Skeletal muscle cell (primary cell): ENCODE results near the gene RAET1E.
"Not testable (repeated sequence)": the region's sequence is repeated elsewhere in the genome, so short reads cannot be mapped to it uniquely, and the experiment has no call there.

Experiments used
- DNase-seq: peaks from one replicate; pipeline ENCODE4 v3.0.0-alpha.2; 2010; ENCODE audit warnings: low read depth
- H3K4me3 ChIP-seq: 2 replicates; pipeline ENCODE4 v1.5.1; 2011; ENCODE audit warnings: low read depth, mild to moderate bottlenecking, control low read depth, low read length, moderate library complexity

The RAET1E gene

DNA sequence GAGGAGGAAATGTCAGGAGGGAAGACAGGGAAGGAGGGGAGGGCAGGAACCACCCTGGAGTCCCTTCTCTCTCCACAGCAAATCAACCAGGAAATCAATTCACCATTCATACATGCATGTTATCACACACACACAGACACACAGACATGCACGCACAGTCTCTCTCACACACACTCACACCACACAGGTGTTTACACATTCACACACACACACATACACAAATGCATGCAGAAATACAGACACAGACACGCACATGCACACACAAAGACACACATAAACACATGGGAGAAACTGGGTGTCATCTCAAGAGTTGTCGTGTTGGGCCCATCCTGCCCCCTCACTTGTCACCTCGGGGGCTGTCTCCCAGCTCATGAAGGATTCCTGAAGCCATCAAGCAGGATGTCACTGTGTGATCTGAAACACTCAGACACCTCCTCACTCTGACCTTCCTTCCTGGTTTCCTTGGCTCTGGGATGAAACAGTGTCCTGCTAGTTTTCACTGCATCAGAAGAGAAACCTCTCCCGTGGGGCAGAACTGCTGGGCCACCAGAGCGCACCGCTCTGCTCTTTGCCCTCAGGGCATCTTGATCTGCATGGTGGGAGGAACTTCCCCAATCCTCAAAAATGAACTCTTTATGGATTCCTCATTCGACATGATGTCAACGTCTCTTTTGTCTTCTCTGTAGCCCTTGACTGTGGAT is 15.8 kb upstream of the RAET1E start:
- no peak overlapping the region for H3K4me3 ChIP-seq
- no peak for DNase-seq

DNA sequence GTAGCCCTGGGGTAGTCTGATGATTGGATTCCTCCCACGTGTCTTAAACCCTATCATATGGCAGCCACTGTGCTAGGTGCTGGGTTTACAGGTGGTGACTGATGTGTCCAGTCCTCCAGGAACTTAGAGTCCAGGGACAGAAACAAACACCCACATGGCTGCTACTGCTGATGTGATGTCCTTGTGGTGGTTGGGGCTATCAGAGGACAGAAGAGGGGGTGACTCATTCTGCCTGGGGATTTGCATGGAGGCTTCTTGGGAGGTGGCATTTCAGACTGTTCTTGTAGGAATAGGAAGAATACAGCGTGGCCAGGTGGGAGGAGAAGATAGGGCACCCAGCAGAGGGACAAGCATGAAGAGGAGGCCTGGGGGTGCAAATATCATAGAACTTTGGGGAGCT is 15.2 kb upstream of the RAET1E start:
- H3K4me3 ChIP-seq: no peak overlapping the region
- DNase-seq: no peak

DNA sequence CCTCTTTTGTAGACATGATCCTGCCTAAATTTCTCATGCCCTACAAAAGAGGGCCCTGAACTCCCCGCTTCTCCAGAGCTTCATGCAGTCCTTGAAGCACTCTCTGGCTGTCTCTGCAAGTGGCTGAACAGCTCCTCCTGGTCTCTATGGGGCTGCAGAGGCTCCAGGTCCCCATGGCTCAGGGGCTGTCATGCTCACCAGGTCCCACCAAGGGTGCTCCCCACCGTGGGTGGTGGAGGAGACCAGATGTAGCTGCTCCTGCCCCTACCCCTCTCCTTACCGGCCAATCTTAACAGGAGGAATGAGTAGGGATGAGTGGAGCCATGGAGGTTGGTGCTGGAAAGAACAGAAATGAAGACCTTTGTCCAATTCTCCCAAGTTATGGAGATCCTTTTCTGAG is 14.8 kb upstream of the RAET1E start:
- DNase-seq: not testable (repeated sequence)

DNA sequence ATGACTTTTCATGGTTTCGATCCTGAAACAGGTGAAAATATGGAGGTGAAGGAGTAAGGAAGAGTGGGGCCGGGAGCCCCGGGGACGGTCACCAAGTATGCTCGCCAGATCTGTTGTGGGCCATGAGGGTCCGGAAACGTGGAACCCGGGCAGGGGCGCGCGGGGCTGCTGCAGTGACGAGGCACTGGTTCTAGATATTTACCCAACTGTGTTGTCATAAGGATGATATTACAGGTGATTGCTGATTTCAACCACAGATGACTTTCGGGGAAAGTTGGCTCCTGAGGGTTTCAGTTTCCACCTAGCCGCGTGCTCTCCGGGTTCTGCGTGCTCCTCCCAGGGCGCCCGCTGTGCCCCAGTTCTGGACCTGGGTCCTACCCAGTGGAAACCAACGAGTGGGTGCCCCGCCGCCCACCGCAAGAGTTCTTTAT is 12.8 kb upstream of the RAET1E start:
- H3K4me3 ChIP-seq: no peak overlapping the region
- DNase-seq: no peak

More for the DNA sequence above, 14.8 kb upstream of the RAET1E start:
- H3K4me3 ChIP-seq: not testable (repeated sequence)

DNA sequence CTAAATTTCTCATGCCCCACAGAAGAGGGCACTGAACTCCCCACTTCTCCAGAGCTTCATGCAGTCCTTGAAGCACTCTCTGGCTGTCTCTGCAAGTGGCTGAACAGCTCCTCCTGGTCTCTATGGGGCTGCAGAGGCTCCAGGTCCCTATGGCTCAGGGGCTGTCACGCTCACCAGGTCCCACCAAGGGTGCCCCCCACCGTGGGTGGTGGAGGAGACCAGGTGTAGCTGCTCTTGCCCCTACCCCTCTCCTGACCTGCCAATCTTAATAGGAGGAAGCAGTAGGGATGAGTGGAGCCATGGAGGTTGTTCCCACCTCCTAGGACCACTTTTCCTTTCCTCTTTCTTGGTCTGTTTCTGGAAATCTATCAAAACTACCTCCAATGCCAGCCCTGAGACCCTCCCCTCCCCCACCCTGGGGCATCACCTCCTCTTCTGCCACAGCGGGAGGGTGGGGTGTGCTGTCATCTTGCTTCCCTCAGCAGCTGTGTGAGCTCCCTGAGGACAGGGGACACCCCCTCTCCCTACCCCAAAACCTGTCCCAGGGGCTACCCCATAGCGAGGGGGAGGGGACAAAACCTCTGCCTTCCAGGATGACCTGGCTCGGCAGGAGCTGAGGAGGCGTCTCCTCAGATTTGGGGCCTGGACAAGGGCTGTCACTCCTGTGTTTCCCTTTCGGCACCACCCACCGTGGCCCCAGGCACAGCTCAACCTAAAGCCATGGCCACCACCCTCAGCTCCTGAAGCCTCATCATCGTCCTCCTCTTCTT is 12.0 kb upstream of the RAET1E start:
- no peak for DNase-seq
- H3K4me3 ChIP-seq: no peak overlapping the region

DNA sequence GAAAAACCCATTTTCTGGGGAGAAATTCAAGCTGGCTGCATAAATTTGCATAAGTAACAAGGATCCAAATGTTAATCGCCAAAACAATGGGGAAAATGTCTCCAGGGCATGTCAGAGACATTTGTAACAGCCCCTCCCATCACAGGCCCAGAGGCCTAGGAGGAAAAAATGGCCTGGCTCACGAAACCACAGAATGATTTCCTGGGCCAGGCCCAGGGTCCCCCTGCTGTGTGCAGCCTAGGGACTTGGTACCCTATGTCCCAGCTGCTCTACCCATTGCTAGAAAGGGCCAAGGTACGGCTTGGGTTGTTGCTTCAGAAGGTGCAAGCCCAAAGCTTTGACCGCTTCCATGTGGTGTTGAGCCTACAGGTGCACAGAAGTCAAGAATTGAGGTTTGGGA is 10.6 kb upstream of the RAET1E start:
- DNase-seq, H3K4me3 ChIP-seq: not testable (repeated sequence)

DNA sequence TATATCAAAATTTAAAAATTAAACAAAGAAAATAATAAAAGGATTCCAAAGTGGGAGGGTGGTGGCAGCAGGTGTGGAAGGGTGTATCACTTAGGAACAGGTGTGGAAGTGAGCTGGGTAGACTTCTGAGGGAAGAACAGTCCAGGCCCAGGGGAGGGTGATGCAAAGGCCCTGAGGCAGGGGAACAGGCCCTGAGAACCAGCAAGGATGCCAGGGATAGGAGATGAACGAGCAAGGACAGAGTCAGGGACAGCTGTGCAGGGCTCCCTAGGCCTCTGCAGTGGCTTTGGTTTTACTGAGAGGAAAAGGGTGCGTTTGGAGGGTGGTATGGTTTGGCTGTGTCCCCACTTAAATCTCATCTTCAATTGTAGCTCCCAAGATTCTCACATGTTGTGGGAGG is 9.4 kb upstream of the RAET1E start:
- no peak for DNase-seq
- H3K4me3 ChIP-seq: no peak overlapping the region

DNA sequence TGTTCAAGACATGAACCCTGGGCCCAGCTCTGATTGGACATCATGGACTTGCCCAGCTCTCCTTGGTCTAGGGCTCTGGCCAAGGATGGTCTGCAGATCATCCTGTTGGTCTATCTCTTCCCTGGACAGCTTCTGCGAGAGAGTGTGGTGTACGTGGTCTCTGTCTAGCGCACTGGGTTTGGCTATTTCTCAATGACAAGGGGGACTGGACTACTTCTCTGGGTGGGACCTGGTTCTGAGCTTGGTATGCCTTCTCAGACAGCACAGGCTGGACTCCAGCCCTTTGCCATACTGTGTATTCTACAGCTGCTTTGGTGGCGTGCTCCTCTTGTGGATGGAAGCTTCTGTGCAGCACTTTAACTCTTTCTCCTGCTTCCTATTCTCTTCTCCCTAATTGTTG is 8.5 kb upstream of the RAET1E start:
- no peak for DNase-seq
- H3K4me3 ChIP-seq: no peak overlapping the region

DNA sequence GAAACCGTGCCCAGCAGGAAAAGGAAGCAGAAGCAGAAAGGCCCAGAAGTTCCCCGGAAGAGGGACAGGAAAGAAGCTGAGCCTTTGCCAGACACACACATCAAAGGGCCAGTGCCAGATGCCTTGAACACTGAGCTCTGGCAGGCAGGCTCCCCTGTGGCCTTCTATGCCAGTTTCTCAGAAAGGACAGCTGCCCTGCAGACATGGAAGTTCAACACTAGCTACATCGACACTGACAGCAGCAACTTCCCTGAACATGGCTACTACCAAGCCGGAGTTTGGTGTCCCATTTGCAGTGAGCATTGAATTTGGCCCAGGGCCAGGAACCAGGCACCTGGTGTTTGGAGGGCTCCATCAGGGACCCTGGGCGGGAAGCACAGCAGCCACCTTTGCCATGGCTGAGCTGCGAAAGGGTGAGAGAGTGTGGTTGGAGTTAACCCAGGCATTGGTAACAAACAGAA is 8.0 kb upstream of the RAET1E start:
- no peak for DNase-seq
- no peak overlapping the region for H3K4me3 ChIP-seq

DNA sequence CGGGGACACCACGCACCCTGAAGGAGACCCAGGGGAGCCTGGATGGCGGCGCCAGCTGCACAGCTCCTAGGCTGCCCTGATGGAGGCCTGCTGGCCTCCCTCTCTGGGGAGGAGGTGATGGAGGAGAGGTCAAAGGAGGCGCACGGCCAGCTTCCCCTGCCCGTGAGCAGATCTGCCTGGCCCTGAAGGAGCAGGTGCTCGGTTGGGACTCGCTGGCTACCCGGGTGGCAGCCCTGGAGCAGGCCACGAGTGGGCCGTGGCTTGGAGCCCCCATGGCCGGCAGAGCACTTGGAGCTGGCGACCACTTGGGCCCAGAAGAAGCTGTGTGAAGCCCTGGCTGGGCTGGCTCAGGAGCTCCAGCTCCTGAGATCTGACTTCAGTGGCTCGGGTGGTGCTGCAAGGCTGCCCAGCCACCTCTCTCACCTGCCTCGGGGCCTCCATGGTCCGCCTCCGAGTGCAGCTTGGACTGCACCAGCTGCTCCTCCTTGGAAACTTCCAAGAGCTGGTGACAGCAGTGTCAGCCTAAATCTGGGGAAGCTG is 7.5 kb upstream of the RAET1E start:
- H3K4me3 ChIP-seq: no peak overlapping the region
- DNase-seq: no peak

DNA sequence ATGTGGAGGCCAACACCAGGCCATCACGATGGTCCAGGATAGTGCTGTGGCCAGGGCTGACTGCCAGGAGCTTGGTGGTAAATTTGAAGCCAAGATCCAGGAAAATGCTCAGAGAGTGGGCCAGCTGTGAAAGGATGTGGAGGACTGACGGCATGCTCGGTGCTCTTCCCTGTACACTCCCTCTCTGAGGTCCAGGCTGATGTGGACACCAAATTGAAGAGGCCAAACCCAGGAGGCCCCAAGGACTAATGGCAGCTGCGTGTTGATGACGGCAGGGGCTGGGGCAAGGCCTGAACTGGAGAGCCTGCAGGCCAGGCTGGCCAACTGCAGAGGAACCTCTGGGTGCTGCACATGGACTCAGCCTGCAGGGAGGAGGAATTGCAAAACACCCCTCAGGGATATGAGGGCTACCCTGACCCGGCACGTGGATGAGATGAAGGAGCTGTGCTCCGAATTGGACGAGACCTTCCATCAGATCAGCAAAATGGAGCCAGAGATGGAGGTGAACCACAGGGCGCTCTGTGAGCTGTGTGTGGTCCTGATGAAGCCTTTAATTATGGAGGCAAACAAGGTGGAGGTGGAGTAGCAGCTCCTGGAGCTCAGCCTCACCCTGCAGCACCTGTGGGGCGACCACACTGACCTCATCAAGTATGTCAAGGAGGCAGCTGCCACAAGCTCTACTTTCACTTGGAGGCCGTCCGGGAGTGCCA is 6.9 kb upstream of the RAET1E start:
- no peak overlapping the region for H3K4me3 ChIP-seq

DNA sequence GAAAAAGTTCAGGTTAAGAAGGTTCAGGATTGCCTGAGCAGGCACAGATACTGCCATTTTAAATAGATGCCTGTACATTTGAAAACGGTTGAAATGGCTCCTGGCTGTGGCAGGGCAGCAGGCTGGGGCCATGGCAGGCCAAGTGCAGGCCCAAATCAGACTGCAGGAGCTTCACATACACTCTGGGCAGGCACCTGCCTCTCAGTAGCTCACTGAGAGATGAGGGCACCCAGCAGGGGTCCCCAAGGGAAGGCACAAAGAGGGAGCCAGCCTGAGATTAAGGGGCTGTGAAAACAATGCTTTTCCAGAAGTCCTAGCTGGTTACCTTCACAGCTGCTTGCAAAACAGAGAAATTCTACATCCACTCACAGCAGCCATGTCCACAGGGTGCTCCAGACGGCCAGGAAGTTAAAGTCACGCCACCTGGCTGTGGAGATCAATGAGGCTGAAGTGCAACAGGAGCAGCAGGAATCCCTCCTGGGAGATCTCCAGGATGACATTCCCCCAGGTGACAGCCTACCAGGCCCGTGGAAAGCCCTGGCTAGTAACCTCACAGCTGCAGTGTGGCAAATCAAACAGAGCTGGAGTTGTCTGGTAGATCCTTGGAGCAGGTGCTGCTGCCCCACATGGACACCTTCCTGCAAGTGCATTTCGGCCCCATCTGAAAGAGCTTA is 6.2 kb upstream of the RAET1E start:
- no peak overlapping the region for H3K4me3 ChIP-seq
- DNase-seq: no peak

More for the DNA sequence above, 6.9 kb upstream of the RAET1E start:
- no peak for DNase-seq

DNA sequence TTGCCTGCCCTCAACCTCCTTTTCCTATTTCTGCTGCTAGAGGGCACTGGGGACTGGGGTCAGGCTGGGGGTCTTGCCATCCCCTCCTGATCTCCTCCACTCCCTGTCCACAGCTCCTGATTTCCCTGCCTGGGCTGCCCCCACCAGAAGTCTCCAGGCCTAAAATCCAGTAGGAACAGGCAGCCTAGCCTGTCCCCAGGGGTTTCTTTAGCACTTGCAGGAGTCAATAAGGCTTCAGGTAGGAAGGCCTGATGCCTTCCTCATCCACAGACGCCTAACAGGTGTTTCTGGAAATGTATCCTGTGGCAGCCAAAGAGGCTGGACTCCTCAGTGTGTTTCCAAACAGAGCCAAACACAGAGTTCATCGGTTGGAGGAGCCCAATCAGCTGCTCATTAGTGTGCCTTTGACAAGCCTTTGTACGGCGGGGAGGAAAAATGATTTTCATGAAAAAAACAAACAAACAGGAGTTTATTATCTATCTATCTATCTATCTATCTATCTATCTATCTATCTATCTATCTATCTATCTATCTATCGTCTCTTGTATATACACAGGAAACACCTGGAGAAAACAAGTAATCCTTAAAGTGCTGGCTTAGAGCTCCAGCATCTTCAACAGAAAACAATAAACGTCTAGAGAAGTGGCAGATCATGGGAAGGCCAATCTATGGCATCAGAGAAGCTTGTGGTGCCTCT is 3.7 kb upstream of the RAET1E start:
- DNase-seq: no peak
- no peak overlapping the region for H3K4me3 ChIP-seq

DNA sequence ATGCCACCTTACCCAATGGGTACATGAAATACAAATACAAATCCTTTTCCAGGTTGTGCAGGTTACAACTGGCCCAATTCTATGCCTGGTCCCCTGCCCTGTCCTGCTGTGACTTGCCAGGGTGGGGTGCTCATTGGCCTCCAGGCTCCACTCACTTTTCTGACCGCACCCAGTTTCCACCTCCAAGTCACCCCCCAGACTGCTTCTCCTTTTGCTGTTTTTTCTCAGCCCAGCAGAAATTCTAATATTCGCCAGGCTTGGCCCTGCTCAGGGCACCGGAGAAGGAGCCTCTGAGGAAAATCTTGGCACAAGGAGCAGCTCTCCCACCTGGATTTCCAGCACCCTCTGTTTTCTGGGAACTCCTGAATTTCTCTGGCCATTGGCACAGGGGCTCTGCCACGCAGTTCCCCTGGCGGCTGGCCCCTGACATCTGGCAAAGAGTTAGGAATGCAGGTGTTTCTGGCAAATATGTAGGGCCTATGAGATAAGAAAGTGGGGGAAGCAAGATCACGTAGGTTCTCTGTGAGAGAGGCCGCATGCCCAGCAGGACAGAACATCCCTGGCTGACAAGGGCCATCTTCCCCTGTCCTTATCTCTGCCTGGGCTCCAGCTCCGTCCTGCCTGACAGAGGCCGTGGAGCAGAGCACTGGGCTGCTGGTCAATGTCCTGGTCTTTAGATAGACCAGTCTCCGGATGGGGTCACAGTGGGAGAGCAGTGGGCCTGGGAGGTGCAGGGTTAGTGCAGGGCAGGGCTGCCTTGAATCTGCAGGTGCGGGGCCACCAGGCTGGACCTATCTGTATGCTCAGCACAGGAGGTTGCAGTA is 2.9 kb upstream of the RAET1E start:
- no peak overlapping the region for H3K4me3 ChIP-seq
- no peak for DNase-seq

DNA sequence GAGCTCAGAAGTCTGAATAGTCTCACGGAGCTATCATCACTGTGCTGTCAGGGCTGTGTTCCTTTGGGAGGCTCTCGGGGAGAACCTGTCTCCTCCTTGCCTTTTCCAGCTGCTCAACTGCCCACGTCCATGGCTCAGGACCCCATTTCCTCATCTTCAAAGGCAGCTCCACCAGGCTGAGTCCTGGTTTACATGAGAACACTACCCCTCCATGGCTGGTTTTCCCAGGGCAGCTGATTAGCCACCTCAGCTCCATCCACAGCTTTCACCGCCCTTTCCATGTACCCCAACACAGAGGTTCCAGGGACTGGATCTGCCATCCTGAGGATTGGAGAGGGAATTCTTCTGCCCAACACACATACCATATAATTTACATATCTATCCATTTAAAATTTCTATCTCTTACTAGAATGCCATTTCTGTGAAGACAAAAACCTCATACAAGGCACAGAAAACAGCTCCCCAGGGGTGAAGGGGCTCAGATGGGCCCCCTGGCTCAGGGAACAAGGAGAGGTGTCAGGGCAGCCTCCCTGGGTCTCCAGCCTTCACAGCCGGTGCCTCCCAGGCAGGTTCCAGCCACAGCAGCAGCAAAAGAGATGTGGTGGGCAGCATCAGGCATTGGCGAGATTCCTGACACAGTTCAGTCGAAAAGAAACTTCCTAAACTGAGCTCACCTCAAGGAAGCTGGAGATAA is 2.2 kb upstream of the RAET1E start:
- DNase-seq: no peak
- no peak overlapping the region for H3K4me3 ChIP-seq

DNA sequence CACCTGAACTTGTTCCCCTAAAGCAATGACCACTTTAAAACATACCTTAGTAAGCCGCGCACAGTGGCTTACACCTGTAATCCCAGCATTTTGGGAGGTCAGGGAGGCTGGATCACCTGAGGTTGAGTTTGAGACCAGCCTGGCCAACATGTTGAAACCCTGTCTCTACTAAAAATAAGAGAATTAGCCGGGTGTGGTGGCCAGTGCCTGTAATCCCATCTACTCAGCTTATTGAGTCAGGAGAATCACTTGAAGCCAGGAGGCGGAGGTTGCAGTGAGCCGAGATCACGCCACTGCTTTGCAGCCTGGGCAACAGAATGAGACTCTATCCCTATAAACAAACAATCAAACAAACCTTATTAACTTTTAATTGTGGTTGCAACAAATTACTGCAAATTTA is 1.6 kb upstream of the RAET1E start:
- no peak overlapping the region for H3K4me3 ChIP-seq
- no peak for DNase-seq

DNA sequence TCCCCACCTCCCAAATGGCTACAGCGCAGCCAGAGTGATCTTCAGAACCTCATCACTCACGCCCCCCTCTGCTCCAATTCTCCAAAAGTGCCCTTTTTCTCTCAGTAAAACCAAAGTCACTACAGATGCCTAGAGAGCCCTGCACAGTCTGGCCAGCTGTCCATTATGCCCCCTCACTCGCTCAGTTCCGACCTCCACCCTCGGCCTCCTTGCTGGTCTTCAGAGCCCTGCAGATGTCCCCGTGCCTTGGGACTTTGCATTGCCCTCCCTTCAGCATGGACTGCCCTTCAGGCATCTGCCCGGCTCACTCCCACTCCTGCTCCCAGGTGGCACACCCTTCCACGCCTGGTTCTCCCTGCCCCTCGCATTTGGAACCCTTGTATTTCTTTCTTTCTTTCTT is 1.1 kb upstream of the RAET1E start:
- DNase-seq: no peak
- H3K4me3 ChIP-seq: no peak overlapping the region
